Stimulated activated CD8-positive, alpha-beta memory T cell treated with anti-CD3 and anti-CD28 coated beads, Interleukin-2, amount 100 ng/mL, for 1 hour (primary cell): ENCODE results near the gene SLC35F6.

ENCODE experiments used
- DNase-seq, 2 donors: peaks; one replicate each; pipeline ENCODE4 v3.0.0-alpha.2; 2020; ENCODE audit warnings: low read depth in 2 of 2

The SLC35F6 gene

GRCh38 chr2:26764078-26764887 lies at the start of gene SLC35F6:
TSS of gene SLC35F6 (plus strand) at chr2:26764284. CDS start at chr2:26764350, 66 bp downstream.
- DNase-seq, result peak; percentile 65 to 75

GRCh38 chr2:26715528-26716270 lies 48.4 kb upstream of the SLC35F6 start:
- no peak for DNase-seq

GRCh38 chr2:26716340-26716739 lies 47.7 kb upstream of the SLC35F6 start:
- no peak for DNase-seq

GRCh38 chr2:26716769-26717168 lies 47.3 kb upstream of the SLC35F6 start:
- no peak for DNase-seq

GRCh38 chr2:26717362-26717761 lies 46.7 kb upstream of the SLC35F6 start:
- no peak for DNase-seq

- no peak for DNase-seq
Observed at GRCh38 chr2:26718949-26719686, 45.0 kb upstream of the SLC35F6 start.

- DNase-seq, result no peak
Observed at GRCh38 chr2:26720322-26721114, 43.6 kb upstream of the SLC35F6 start.

GRCh38 chr2:26721115-26722032 lies 42.7 kb upstream of the SLC35F6 start:
- DNase-seq, result no peak

- DNase-seq, result no peak
Observed at GRCh38 chr2:26722328-26722727, 41.8 kb upstream of the SLC35F6 start.

- DNase-seq, result no peak
Observed at GRCh38 chr2:26722911-26723310, 41.2 kb upstream of the SLC35F6 start.

- DNase-seq, result no peak
Observed at GRCh38 chr2:26723475-26723874, 40.6 kb upstream of the SLC35F6 start.

GRCh38 chr2:26723991-26724750 lies 39.9 kb upstream of the SLC35F6 start:
- DNase-seq, result no peak

- DNase-seq, result no peak
Observed at GRCh38 chr2:26724784-26725520, 39.1 kb upstream of the SLC35F6 start.

- DNase-seq, result no peak
Observed at GRCh38 chr2:26725521-26725820, 38.6 kb upstream of the SLC35F6 start.

- DNase-seq, result no peak
Observed at GRCh38 chr2:26726228-26726627, 37.9 kb upstream of the SLC35F6 start.

- no peak for DNase-seq
Observed at GRCh38 chr2:26727641-26728561, 36.2 kb upstream of the SLC35F6 start.

- DNase-seq, result no peak
Observed at GRCh38 chr2:26729311-26729710, 34.8 kb upstream of the SLC35F6 start.
